ENCODE data around the gene NPEPL1. TPM values are rescaled to one million over a fixed set of nuclear protein-coding genes. Genes with fewer than 3 reads are reported as not detected.

NPEPL1 gene
- total and polyA plus RNA-seq, 8 donors, result 15.3 to 134 (median 37.8) TPM

GRCh38 chr20:58697201-58697866, 4.7 kb downstream of the NPEPL1 start:
- TF ChIP-seq EP300 (IDR thresholded peaks at IDR 0.05) (no peak), POLR2AphosphoS5 (IDR thresholded peaks at IDR 0.05) (no peak), POLR2A (IDR thresholded peaks at IDR 0.05) (no peak)
- TF ChIP-seq, protein P1, sequence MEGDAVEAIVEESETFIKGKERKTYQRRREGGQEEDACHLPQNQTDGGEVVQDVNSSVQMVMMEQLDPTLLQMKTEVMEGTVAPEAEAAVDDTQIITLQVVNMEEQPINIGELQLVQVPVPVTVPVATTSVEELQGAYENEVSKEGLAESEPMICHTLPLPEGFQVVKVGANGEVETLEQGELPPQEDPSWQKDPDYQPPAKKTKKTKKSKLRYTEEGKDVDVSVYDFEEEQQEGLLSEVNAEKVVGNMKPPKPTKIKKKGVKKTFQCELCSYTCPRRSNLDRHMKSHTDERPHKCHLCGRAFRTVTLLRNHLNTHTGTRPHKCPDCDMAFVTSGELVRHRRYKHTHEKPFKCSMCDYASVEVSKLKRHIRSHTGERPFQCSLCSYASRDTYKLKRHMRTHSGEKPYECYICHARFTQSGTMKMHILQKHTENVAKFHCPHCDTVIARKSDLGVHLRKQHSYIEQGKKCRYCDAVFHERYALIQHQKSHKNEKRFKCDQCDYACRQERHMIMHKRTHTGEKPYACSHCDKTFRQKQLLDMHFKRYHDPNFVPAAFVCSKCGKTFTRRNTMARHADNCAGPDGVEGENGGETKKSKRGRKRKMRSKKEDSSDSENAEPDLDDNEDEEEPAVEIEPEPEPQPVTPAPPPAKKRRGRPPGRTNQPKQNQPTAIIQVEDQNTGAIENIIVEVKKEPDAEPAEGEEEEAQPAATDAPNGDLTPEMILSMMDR (IDR thresholded peaks at IDR 0.05), result no peak
- Histone ChIP-seq H3K4me3 (no peak overlapping the region), H3K27me3 (no peaks in the 10 kb centered on the region), H3K27ac (no peak overlapping the region), H3K9me3 (no peaks in the 10 kb centered on the region), H3K4me1 (peaks cover 16 to 19% (median 18%) of the 10 kb centered on the region in 4 donors), H3K36me3 (peaks cover 32 to 80% (median 73%) of the 10 kb centered on the region in 4 donors)
- no peak for DNase-seq
- WGBS, 5 donors, result 85 to 93% (median 91%) methylated on average over 20 to 21 of the region's 21 CpGs
- intact Hi-C loops (cut with DNase I; ENCODE audit: low total_unique reads), result no loop called here

DNA sequence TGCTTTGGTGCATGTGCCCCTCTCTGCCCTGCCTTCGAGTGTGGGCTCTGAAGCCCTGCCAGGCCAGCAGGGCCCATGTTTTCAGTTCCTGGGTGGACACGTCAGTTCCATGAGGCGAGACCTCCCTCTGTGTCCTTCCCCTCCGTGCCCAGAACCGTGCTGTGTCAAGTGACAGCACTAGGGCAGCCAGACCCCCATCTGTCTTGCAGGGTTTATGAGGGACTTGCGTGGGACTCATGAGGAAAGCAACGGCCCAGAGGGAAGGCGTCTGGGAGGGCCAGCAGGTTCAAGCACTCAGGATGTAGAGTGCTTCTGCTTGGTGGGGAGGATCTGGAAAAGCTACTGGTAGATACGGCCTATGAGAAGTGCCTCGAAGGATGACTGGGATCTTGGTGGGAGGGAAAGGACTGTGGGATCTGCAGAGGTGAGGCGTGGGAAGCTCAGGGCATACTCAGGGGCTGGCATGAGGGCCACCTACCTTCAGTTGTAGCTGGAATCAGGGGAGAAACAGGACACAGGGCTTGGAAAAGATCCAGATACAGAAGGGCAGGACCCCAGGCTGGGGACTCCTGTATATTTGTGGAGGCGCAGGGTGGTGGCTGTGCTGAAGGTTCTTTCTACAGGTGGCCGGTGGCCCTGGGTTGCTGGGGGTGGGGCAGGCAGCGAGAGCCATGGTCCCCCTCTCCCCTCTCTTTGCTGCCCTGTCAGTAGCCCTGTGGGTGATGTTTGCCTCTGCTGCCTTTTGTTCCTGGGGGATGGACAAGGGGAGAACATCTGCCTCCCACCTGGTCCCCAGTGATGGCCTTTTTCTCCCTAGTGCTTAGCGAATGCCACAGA, 5.5 kb downstream of the NPEPL1 start:
- Histone ChIP-seq H3K4me3 (no peak overlapping the region), H3K27ac (peak overlapping the region in 1 of 5 donors; percentile 12), H3K36me3 (peaks cover 39 to 87% (median 80%) of the 10 kb centered on the region in 4 donors), H3K4me1 (peaks cover 15 to 19% (median 18%) of the 10 kb centered on the region in 4 donors), H3K9me3 (no peaks in the 10 kb centered on the region), H3K27me3 (no peaks in the 10 kb centered on the region)
- TF ChIP-seq POLR2A (IDR thresholded peaks at IDR 0.05), result no peak
- TF ChIP-seq, protein P1 (IDR thresholded peaks at IDR 0.05), result no peak
- no peak for TF ChIP-seq POLR2AphosphoS5 (IDR thresholded peaks at IDR 0.05)
- no peak for TF ChIP-seq EP300 (IDR thresholded peaks at IDR 0.05)
- intact Hi-C loops (cut with DNase I; ENCODE audit: low total_unique reads), result no loop called here
- no peak for DNase-seq
- WGBS, 5 donors, result 91 to 96% (median 96%) methylated on average over 11 to 15 of the region's 15 CpGs

GRCh38 chr20:58698741-58699622, 6.4 kb downstream of the NPEPL1 start:
- peak in 1 of 2 donors; percentile 67 for DNase-seq
- no peaks in the 10 kb centered on the region for H3K9me3 ChIP-seq
- H3K27me3 ChIP-seq, result no peaks in the 10 kb centered on the region
- peak overlapping the region in 2 of 5 donors; percentile 29 to 38 for H3K27ac ChIP-seq
- no peak overlapping the region for H3K4me3 ChIP-seq
- peaks cover 6 to 10% (median 9%) of the 10 kb centered on the region in 4 donors for H3K4me1 ChIP-seq
- H3K36me3 ChIP-seq, result peaks cover 47 to 96% (median 89%) of the 10 kb centered on the region in 4 donors
- intact Hi-C loops (cut with DNase I; ENCODE audit: low total_unique reads), result no loop called here
- WGBS, 5 donors, result 81 to 89% (median 89%) methylated on average over 17 to 27 of the region's 27 CpGs
- TF ChIP-seq EP300 (IDR thresholded peaks at IDR 0.05) (no peak), POLR2AphosphoS5 (IDR thresholded peaks at IDR 0.05) (no peak), POLR2A (IDR thresholded peaks at IDR 0.05) (no peak)
- TF ChIP-seq, protein P1 (IDR thresholded peaks at IDR 0.05), result no peak
